Measurements from ENCODE around the gene ARHGAP25.

GRCh38 chr2:68822207-68822872 lies 87.7 kb downstream of the ARHGAP25 start:
- no peak for TF ChIP-seq SP1 (IDR thresholded peaks at IDR 0.05)
- TF ChIP-seq CTCF (IDR thresholded peaks at IDR 0.05; ENCODE audit: low read depth, low read length, missing input control), result no peak
- TF ChIP-seq YY1 (IDR thresholded peaks at IDR 0.05), result no peak
- TF ChIP-seq NR2F2 (IDR thresholded peaks at IDR 0.05), result no peak
- no peak for TF ChIP-seq JUND (IDR thresholded peaks at IDR 0.05)
- no peak for TF ChIP-seq REST (IDR thresholded peaks at IDR 0.05)
- TF ChIP-seq GABPA (IDR thresholded peaks at IDR 0.05 in 1 of 2, conservative IDR thresholded peaks at IDR 0.05 in 1 of 2), result no peak
- no peak for TF ChIP-seq MAX (IDR thresholded peaks at IDR 0.05)
